PFSK-1 (cell line): ENCODE data around the gene PLEKHG1.

Source experiments
- FOXP2 ChIP-seq: optimal IDR thresholded peaks from 2 replicates; pipeline ENCODE3; 2011; ENCODE audit warnings: borderline replicate concordance, control low read depth, inconsistent platforms; ENCODE audit not compliant: insufficient read depth; ENCODE audit errors: extremely low read length, extremely low read depth
- POLR2AphosphoS5 ChIP-seq: IDR thresholded peaks from 2 replicates; pipeline ENCODE4 v1.6.1; 2012; ENCODE audit warnings: low read depth, mild to moderate bottlenecking, control low read depth, low read length, moderate library complexity
- REST ChIP-seq, 2 experiments: IDR thresholded peaks; 2 replicates each; pipeline versions ENCODE4 v1.6.1 to v1.8.0; 2011 to 2012; ENCODE audit warnings: low read depth in 2 of 2, low read length in 2 of 2, control low read depth in 1 of 2, inconsistent platforms in 1 of 2, mild to moderate bottlenecking in 1 of 2, moderate library complexity in 1 of 2; ENCODE audit not compliant: insufficient read depth in 1 of 2
- SIN3A ChIP-seq: IDR thresholded peaks from 2 replicates; pipeline ENCODE4 v1.6.1; 2012; ENCODE audit warnings: mild to moderate bottlenecking, low read length, moderate library complexity, borderline replicate concordance; ENCODE audit not compliant: insufficient read depth
- TAF1 ChIP-seq: IDR thresholded peaks from 2 replicates; pipeline ENCODE4 v1.6.1; 2012; ENCODE audit warnings: low read length, control low read depth, borderline replicate concordance; ENCODE audit not compliant: insufficient read depth

Gene PLEKHG1

GRCh38 chr6:150576651-150577226 is 22.9 kb upstream of the PLEKHG1 start:
- no peak for TF ChIP-seq POLR2AphosphoS5
- no peak for TF ChIP-seq TAF1
- TF ChIP-seq SIN3A = no peak
- no peak for TF ChIP-seq FOXP2
- TF ChIP-seq REST (IDR thresholded peaks at IDR 0.05; ENCODE audit: insufficient read depth in 1 of 2, low read depth in 2 of 2, low read length in 2 of 2) = no peak

DNA sequence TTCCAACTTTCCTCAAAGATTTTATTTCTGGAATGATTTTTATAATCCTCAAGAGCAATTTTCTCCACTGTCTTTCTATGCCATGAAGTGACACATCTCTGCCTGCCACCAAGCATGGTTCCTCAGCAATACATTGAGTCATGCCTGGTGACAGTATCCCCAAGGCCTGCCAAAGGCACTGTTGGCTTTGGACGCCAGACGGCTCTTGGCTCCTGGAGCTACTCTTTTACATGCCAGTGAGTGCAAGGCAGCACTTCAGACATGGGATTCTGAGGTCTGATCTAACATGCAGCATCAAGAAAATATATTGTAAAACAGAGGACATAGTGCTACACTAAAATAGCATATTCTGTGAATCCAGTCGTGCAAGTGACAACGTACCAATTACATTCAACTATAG is 20.1 kb upstream of the PLEKHG1 start:
- TF ChIP-seq POLR2AphosphoS5 = no peak
- no peak for TF ChIP-seq SIN3A
- TF ChIP-seq FOXP2 = no peak

- TF ChIP-seq TAF1 = no peak
- no peak for TF ChIP-seq POLR2AphosphoS5
- TF ChIP-seq REST (IDR thresholded peaks at IDR 0.05; ENCODE audit: insufficient read depth in 1 of 2, low read depth in 2 of 2, low read length in 2 of 2) = no peak
- no peak for TF ChIP-seq SIN3A
- TF ChIP-seq FOXP2 = no peak
These were observed 19.2 kb upstream of the PLEKHG1 start for GRCh38 chr6:150580489-150580888.

DNA sequence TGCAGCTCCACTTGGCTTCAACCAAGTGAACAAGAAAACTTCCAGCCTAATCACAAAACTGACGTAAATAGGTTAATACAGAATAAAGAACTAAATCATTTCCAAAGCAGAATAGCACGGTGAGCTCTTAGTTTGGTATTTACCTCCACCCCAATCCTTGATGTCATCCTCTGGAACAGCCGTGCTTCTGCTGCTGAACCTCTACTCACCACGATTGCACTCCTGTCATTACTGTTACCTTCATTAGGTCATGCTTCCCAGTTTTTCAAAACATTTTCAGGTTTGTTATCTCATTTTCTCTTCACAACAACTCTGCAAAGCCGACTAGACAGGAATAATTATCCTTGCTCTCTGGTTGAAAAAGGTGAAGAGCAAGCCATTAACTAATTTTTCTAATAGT is 15.6 kb upstream of the PLEKHG1 start:
- TF ChIP-seq FOXP2 (no peak), POLR2AphosphoS5 (no peak), REST (IDR thresholded peaks at IDR 0.05; ENCODE audit: insufficient read depth in 1 of 2, low read depth in 2 of 2, low read length in 2 of 2) (no peak)

GRCh38 chr6:150584596-150584995 is 15.1 kb upstream of the PLEKHG1 start:
- no peak for TF ChIP-seq FOXP2
- no peak for TF ChIP-seq REST (IDR thresholded peaks at IDR 0.05; ENCODE audit: insufficient read depth in 1 of 2, low read depth in 2 of 2, low read length in 2 of 2)
- no peak for TF ChIP-seq POLR2AphosphoS5
- TF ChIP-seq SIN3A = no peak
- no peak for TF ChIP-seq TAF1
